Measurements from ENCODE around the gene ALDH18A1. TPM values are rescaled to one million over a fixed set of nuclear protein-coding genes. Genes with fewer than 3 reads are reported as not detected.
A peak's percentile ranks its signal among the peaks of the same experiment; 100 is the strongest.

Gene ALDH18A1
- total RNA-seq, 1 experiment from 2014 or later, result 114 TPM

GRCh38 chr10:95561177-95561863, 95.2 kb downstream of the ALDH18A1 start, which contains the start of gene SORBS1:
TSS of gene SORBS1 (minus strand) at chr10:95561371. CDS start at chr10:95441135, 120,236 bp downstream.
- peak within 1 kb of the TSS; percentile 94 to 99 for H3K4me3 Mint-ChIP-seq
- Histone ChIP-seq H2BK15ac (ENCODE audit: low read depth, low read length) (no peak within 1 kb of the TSS), H2BK20ac (ENCODE audit: low read depth, low read length, poor library complexity, severe bottlenecking) (no peak within 1 kb of the TSS), H3K56ac (ENCODE audit: insufficient read length, low read depth, low read length) (no peak within 1 kb of the TSS), H3K14ac (ENCODE audit: insufficient read depth, low read length) (no peak within 1 kb of the TSS; the same call in 1 of the 2 replicates), H2BK120ac (ENCODE audit: low read depth, low read length, poor library complexity, severe bottlenecking) (no peak within 1 kb of the TSS), H3K18ac (ENCODE audit: insufficient read length, low read depth, low read length) (peak within 1 kb of the TSS; percentile 13), H3K79me2 (ENCODE audit: insufficient read depth, low read length) (peaks cover 2% of the 10 kb centered on the region; the same call in 1 of the 2 replicates), H3K4ac (ENCODE audit: low read depth, low read length) (no peak within 1 kb of the TSS), H4K91ac (ENCODE audit: insufficient read length, low read depth, low read length) (no peak within 1 kb of the TSS), H2AFZ (ENCODE audit: low read length) (no peak within 1 kb of the TSS), H4K20me1 (ENCODE audit: control insufficient read depth, insufficient read depth, insufficient read length) (no peaks in the 10 kb centered on the region), H3T11ph (ENCODE audit: low read length) (no peak within 1 kb of the TSS), H3K79me1 (ENCODE audit: insufficient read depth, low read depth, low read length, poor library complexity, severe bottlenecking) (peaks cover 6% of the 10 kb centered on the region), H2BK12ac (ENCODE audit: insufficient read length, low read depth, low read length) (no peak within 1 kb of the TSS), H3K4me1 (ENCODE audit: insufficient read depth, low read length) (peaks cover 12% of the 10 kb centered on the region), H2BK5ac (ENCODE audit: insufficient read length, low read length) (no peak within 1 kb of the TSS), H3K23me2 (ENCODE audit: insufficient read length, low read depth, low read length, poor library complexity, severe bottlenecking) (peaks cover 17% of the 10 kb centered on the region), H4K5ac (ENCODE audit: insufficient read length, low read depth, low read length) (no peak within 1 kb of the TSS), H3K9ac (ENCODE audit: extremely low read depth, insufficient read length, low read length) (peak within 1 kb of the TSS; percentile 0), H3K23ac (ENCODE audit: insufficient read length, low read depth, low read length) (no peak within 1 kb of the TSS), H3K4me2 (ENCODE audit: insufficient read depth, insufficient read length, low read length) (peak within 1 kb of the TSS; percentile 85), H4K8ac (replicated peaks; ENCODE audit: insufficient read length, low read depth, low read length) (no peak within 1 kb of the TSS), H3K27me3 (ENCODE audit: insufficient read depth, low read length) (no peaks in the 10 kb centered on the region), H3K27ac (ENCODE audit: insufficient read length, low read depth, low read length) (no peak within 1 kb of the TSS), H3K9me3 (ENCODE audit: control insufficient read depth, low read depth, low read length) (no peaks in the 10 kb centered on the region), H2AK5ac (ENCODE audit: insufficient read length, low read length) (no peak within 1 kb of the TSS)
- no CpG with 5 or more reads among the region's 77 CpGs for WGBS (ENCODE audit: extremely low coverage, insufficient read length, low lambda C conversion rate)
- peak; percentile 96 for DNase-seq
- H3K36me3 Mint-ChIP-seq (ENCODE audit: insufficient read depth in 1 of 3, low read depth in 3 of 3), result no peaks in the 10 kb centered on the region
- TF ChIP-seq, protein P1, sequence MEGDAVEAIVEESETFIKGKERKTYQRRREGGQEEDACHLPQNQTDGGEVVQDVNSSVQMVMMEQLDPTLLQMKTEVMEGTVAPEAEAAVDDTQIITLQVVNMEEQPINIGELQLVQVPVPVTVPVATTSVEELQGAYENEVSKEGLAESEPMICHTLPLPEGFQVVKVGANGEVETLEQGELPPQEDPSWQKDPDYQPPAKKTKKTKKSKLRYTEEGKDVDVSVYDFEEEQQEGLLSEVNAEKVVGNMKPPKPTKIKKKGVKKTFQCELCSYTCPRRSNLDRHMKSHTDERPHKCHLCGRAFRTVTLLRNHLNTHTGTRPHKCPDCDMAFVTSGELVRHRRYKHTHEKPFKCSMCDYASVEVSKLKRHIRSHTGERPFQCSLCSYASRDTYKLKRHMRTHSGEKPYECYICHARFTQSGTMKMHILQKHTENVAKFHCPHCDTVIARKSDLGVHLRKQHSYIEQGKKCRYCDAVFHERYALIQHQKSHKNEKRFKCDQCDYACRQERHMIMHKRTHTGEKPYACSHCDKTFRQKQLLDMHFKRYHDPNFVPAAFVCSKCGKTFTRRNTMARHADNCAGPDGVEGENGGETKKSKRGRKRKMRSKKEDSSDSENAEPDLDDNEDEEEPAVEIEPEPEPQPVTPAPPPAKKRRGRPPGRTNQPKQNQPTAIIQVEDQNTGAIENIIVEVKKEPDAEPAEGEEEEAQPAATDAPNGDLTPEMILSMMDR (conservative IDR thresholded peaks at IDR 0.05), result no peak
- peaks cover 9% of the 10 kb centered on the region for H3K27me3 Mint-ChIP-seq (ENCODE audit: low read depth)
- H3K27ac Mint-ChIP-seq, result peak within 1 kb of the TSS; percentile 65 to 89 (median 83); a peak in 5 of 7 replicates
- H3K4me1 Mint-ChIP-seq, result peaks cover 34 to 42% of the 10 kb centered on the region in 2 experiments
- H3K9me3 Mint-ChIP-seq, result peaks cover 0 to 2% of the 10 kb centered on the region in 2 experiments; a peak in 1 of 5 replicates

Measured in H9 (cell line).